SU-DHL-6 (cell line): ENCODE measurements around the gene BACE1.

Experiments
- H2AFZ ChIP-seq: fragments of 200-600 bp; sonication (generic); 2 replicates; pipeline ENCODE4 v1.6.1; 2014; ENCODE audit warnings: low read depth, mild to moderate bottlenecking, moderate library complexity, mixed read lengths, antibody characterized with exemption, low read length; ENCODE audit not compliant: severe bottlenecking
- H3F3A ChIP-seq: fragments of 200-600 bp; shearing (Covaris generic); 2 replicates; pipeline ENCODE4 v1.6.0; 2016; ENCODE audit warnings: antibody characterized with exemption, mild to moderate bottlenecking; ENCODE audit not compliant: insufficient read depth
- H3K27ac ChIP-seq: fragments of 200-600 bp; sonication (generic); 2 replicates; pipeline ENCODE4 v1.5.1; 2016; ENCODE audit warnings: low read depth, mild to moderate bottlenecking, low read length, moderate library complexity, mixed read lengths
- H3K27me3 ChIP-seq: fragments of 200-600 bp; sonication (generic), shearing (Covaris generic); 2 replicates; pipeline ENCODE4 v1.6.0; 2014; ENCODE audit warnings: mild to moderate bottlenecking, low read length
- H3K36me3 ChIP-seq: fragments of 200-600 bp; sonication (generic); 2 replicates; pipeline ENCODE4 v1.6.1; 2014; ENCODE audit warnings: mild to moderate bottlenecking, low read length, mixed read lengths
- H3K4me2 ChIP-seq: fragments of 300-600, 200-600 bp; shearing (Covaris generic), sonication (generic); 2 replicates; pipeline ENCODE4 v1.6.0; 2014; ENCODE audit warnings: low read length, low read depth, mild to moderate bottlenecking; ENCODE audit not compliant: poor library complexity, severe bottlenecking
- H3K4me3 ChIP-seq: fragments of 200-600 bp; sonication (generic); 2 replicates; pipeline ENCODE4 v1.5.1; 2014; ENCODE audit warnings: antibody characterized with exemption, low read length, mild to moderate bottlenecking, mixed read lengths; ENCODE audit not compliant: insufficient read depth, poor library complexity, severe bottlenecking
- H3K79me2 ChIP-seq: fragments of 200-600 bp; sonication (generic); 2 replicates; pipeline ENCODE4 v1.6.1; 2014; ENCODE audit warnings: mild to moderate bottlenecking, low read length, moderate library complexity; ENCODE audit not compliant: insufficient read depth
- H3K9ac ChIP-seq: fragments of 200-600 bp; sonication (generic); 2 replicates; pipeline ENCODE4 v1.7.0; 2014; ENCODE audit warnings: mild to moderate bottlenecking, low read length
- H3K9me2 ChIP-seq: fragments of 200-600 bp; sonication (generic); replicated peaks from 2 replicates; pipeline ENCODE4 v1.6.1; 2014; ENCODE audit warnings: low read length; ENCODE audit not compliant: insufficient read depth
- H3K9me3 ChIP-seq: fragments of 200-600 bp; sonication (generic); 2 replicates; pipeline ENCODE4 v1.6.1; 2014; ENCODE audit warnings: low read length, mixed read lengths; ENCODE audit not compliant: insufficient read depth
- H4K20me1 ChIP-seq: fragments of 200-600 bp; sonication (generic); 2 replicates; pipeline ENCODE4 v1.6.1; 2014; ENCODE audit warnings: low read depth, mild to moderate bottlenecking, antibody characterized with exemption, low read length, moderate library complexity, mixed read lengths
- EZH2phosphoT487 ChIP-seq: fragments of 200-600 bp; sonication (generic), shearing (Covaris generic); conservative IDR thresholded peaks from 2 replicates; pipeline ENCODE4 v1.6.1; 2018; ENCODE audit warnings: mild to moderate bottlenecking, antibody characterized with exemption, low read length, moderate library complexity, mixed read lengths
- TF ChIP-seq, protein P1 (sequence below): fragments of 200-600 bp; sonication (generic); IDR thresholded peaks from one replicate; pipeline ENCODE4 v1.5.1; 2017; ENCODE audit warnings: antibody characterized with exemption, mild to moderate bottlenecking, low read length, moderate library complexity; ENCODE audit not compliant: insufficient read depth, poor library complexity, severe bottlenecking

Gene BACE1

DNA sequence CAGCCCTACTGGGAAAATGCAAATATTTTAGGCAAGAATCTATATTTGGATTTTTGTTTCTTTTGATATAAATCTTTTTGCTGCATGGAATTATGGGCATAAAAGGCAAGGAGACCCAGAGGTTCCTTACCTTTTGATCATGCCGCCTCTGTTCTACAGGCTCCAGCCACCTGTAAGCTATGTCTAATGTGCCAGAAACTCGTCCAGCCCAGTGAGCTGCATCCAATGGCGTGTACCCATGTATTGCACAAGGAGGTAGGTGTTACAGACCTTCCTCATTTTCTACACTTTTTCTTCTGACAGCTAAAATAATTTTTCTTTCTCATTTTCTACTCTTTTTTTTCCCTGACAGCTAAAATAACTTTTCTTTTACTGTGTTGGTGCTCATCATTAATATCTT lies 33.1 kb downstream of the BACE1 start:
- Histone ChIP-seq H3K27me3 (no peaks in the 10 kb centered on the region), H3K4me3 (no peak overlapping the region), H3K4me2 (no peak overlapping the region), H3K79me2 (no peaks in the 10 kb centered on the region), H3K9me3 (no peaks in the 10 kb centered on the region), H4K20me1 (no peaks in the 10 kb centered on the region), H3K27ac (no peak overlapping the region), H3K36me3 (0 out of 2 replicates have a peak, but pooled peaks cover 5% of the 10 kb centered on the region), H3F3A (no peaks in the 10 kb centered on the region), H2AFZ (no peak overlapping the region), H3K9me2 (no peaks in the 10 kb centered on the region), H3K9ac (no peak overlapping the region)
- TF ChIP-seq EZH2phosphoT487, result no peak
- TF ChIP-seq, protein P1, sequence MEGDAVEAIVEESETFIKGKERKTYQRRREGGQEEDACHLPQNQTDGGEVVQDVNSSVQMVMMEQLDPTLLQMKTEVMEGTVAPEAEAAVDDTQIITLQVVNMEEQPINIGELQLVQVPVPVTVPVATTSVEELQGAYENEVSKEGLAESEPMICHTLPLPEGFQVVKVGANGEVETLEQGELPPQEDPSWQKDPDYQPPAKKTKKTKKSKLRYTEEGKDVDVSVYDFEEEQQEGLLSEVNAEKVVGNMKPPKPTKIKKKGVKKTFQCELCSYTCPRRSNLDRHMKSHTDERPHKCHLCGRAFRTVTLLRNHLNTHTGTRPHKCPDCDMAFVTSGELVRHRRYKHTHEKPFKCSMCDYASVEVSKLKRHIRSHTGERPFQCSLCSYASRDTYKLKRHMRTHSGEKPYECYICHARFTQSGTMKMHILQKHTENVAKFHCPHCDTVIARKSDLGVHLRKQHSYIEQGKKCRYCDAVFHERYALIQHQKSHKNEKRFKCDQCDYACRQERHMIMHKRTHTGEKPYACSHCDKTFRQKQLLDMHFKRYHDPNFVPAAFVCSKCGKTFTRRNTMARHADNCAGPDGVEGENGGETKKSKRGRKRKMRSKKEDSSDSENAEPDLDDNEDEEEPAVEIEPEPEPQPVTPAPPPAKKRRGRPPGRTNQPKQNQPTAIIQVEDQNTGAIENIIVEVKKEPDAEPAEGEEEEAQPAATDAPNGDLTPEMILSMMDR, result no peak

DNA sequence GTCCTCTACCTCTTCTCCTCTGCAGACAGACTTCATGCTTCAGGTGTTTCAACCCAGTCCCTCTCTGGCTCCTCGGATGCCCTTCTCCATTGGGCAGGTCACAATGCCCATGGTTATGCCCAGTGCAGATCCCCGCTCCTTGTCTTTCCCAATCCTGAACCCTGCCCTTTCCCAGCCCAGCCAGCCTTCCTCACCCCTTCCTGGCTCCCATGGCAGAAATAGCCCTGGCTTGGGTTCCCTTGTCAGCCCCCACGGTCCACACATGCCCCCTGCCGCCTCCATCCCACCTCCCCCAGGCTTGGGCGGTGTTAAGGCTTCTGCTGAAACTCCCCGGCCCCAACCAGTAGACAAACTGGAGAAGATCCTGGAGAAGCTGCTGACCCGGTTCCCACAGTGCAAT lies 34.2 kb downstream of the BACE1 start:
- Histone ChIP-seq H3K4me2 (no peak overlapping the region), H3F3A (no peaks in the 10 kb centered on the region), H3K9me3 (no peaks in the 10 kb centered on the region), H3K9ac (no peak overlapping the region), H2AFZ (no peak overlapping the region), H3K36me3 (0 out of 2 replicates have a peak, but pooled peaks cover 5% of the 10 kb centered on the region), H3K79me2 (no peaks in the 10 kb centered on the region), H3K4me3 (no peak overlapping the region), H3K9me2 (no peaks in the 10 kb centered on the region), H3K27ac (no peak overlapping the region), H3K27me3 (no peaks in the 10 kb centered on the region), H4K20me1 (no peaks in the 10 kb centered on the region)
- TF ChIP-seq, protein P1, result no peak
- TF ChIP-seq EZH2phosphoT487, result no peak

DNA sequence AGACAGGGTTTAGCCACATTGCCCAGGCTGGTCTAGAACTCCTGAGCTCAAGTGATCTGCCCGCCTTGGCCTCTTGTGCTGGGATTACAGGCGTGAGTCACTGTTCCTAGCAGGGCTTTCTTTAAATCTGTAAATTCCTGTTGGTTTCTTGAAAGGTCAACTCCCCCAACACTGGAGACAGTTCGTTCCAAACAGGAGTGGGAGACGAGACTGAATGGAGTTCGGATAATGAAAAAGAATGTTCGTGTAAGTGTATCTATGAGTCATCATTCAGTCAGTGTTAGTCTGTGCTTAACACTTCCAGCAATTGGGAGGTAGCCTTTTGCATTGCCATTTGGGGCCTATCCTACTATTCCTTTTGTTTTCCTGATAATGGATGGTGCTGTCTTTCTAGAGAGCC lies 34.9 kb downstream of the BACE1 start:
- Histone ChIP-seq H3K9ac (no peak overlapping the region), H3K79me2 (no peaks in the 10 kb centered on the region), H3K36me3 (0 out of 2 replicates have a peak, but pooled peaks cover 5% of the 10 kb centered on the region), H3K4me2 (no peak overlapping the region), H3K9me2 (no peaks in the 10 kb centered on the region), H2AFZ (no peak overlapping the region), H3K27ac (no peak overlapping the region), H3K4me3 (no peak overlapping the region), H4K20me1 (no peaks in the 10 kb centered on the region), H3K9me3 (no peaks in the 10 kb centered on the region), H3K27me3 (no peaks in the 10 kb centered on the region), H3F3A (no peaks in the 10 kb centered on the region)
- no peak for TF ChIP-seq EZH2phosphoT487
- TF ChIP-seq, protein P1, result no peak
